HL-60/S4 treated with retinoic acid at 250 ng/mL for 4 days and 3 days (cell line): Measurements from ENCODE around the gene RARS2.
"Not testable (repeated sequence)": the region's sequence is repeated elsewhere in the genome, so short reads cannot be mapped to it uniquely, and the experiment has no call there.

ENCODE experiments used
- in situ Hi-C: fragments of 300-500 bp; cut with MboI; formaldehyde crosslinking; loops from 2 replicates; pipeline ENCODE4 v1.7.0; 2022; ENCODE audit warnings: low sequenced_read_pairs

RARS2 gene, protein sequence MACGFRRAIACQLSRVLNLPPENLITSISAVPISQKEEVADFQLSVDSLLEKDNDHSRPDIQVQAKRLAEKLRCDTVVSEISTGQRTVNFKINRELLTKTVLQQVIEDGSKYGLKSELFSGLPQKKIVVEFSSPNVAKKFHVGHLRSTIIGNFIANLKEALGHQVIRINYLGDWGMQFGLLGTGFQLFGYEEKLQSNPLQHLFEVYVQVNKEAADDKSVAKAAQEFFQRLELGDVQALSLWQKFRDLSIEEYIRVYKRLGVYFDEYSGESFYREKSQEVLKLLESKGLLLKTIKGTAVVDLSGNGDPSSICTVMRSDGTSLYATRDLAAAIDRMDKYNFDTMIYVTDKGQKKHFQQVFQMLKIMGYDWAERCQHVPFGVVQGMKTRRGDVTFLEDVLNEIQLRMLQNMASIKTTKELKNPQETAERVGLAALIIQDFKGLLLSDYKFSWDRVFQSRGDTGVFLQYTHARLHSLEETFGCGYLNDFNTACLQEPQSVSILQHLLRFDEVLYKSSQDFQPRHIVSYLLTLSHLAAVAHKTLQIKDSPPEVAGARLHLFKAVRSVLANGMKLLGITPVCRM

GRCh38 chr6:87589693-87590416 is at the start of gene RARS2, which contains the start of gene ORC3:
TSS of gene RARS2 (minus strand) at chr6:87589987. CDS start at chr6:87589957, 30 bp downstream.
TSS of gene ORC3 (plus strand) at chr6:87590135. CDS start at chr6:87590169, 34 bp downstream.
- in situ Hi-C loops, result no loop called here

- in situ Hi-C loops, result no loop called here
Measured at GRCh38 chr6:87639373-87639772, 49.6 kb upstream of the RARS2 start.

- in situ Hi-C loops, result no loop called here
Measured at GRCh38 chr6:87637106-87637505, 47.3 kb upstream of the RARS2 start.

- in situ Hi-C loops, result no loop called here
Measured at GRCh38 chr6:87636315-87636714, 46.5 kb upstream of the RARS2 start.

DNA sequence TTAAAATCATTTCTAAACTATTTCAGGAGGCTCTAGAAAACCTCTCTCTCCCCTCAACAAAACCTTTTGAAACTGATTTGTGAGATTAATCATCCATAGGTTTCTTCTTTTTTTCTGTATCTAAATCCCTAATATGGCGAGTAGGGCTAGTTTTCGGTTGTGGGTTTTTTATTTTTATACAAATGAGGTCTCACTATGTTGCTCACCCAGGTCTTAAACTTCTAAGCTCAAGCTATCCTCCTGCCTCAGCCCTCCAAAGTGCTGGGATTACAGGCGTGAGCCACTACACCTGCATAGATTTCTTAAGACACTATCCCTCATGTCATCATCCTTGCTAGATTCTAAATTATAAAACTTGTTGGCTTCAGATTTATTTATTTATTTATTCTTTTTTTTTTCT is 44.1 kb upstream of the RARS2 start:
- in situ Hi-C loops, result no loop called here

DNA sequence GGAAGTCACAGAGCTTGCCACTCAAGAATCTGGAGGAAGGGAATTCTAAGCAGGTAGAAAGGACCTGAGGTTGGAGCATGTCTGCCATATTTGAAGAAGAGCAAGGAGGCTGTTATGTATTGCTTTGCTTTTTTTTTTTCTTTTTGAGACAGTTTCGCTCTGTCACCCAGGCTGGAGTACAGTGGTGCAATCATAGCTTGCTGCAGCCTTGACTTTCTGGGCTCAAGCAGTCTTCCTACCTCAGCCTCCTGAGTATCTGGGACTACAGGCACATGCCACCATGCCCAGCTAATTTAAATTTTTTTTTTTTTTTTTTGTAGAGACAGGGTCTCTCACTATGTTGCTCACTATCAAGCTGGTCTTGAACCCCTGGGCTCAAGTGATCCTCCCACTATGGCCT is 41.0 kb upstream of the RARS2 start:
- in situ Hi-C loops, result no loop called here

DNA sequence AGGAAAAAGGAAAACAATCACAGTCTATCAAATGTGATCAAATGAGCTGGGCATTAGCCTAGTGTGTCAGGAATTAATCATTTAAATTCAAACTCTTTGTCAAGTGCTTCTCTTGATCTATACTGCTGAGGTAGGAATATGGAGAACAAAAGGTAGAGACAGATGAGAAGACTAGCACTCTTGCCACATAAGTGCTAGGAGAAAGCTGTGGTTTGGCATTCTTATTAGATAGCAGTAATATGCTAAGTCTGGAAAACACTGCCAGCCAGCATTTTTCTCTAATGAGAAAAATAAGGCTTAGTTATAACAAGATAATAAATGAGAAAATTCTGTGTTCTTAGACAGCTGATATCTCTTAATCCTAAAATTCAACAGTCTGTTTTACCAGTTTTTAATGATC is 39.1 kb upstream of the RARS2 start:
- in situ Hi-C loops, result no loop called here

- in situ Hi-C loops, result no loop called here
Measured at GRCh38 chr6:87628424-87628823, 38.6 kb upstream of the RARS2 start.

GRCh38 chr6:87623248-87623647 is 33.5 kb upstream of the RARS2 start:
- in situ Hi-C loops, result no loop called here

DNA sequence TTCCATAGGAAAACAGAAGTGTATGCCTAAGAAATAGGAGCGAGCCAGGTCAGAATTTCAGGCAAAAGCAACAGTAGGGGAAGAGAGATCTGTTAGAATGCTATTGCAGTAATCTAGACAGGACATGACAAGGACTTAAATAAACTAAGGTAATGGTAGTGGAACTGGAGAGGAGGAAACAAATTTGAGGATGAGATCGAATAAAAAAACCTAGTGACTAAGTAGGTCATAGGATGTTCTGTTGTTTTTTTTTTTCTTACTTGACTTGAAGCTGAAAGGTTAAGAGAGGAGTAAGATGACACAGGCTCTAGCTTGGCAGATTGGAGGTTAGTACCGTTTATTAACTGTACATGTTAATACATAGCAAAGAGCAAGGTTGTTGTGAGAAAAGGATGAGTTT is 28.7 kb upstream of the RARS2 start:
- in situ Hi-C loops, result no loop called here

DNA sequence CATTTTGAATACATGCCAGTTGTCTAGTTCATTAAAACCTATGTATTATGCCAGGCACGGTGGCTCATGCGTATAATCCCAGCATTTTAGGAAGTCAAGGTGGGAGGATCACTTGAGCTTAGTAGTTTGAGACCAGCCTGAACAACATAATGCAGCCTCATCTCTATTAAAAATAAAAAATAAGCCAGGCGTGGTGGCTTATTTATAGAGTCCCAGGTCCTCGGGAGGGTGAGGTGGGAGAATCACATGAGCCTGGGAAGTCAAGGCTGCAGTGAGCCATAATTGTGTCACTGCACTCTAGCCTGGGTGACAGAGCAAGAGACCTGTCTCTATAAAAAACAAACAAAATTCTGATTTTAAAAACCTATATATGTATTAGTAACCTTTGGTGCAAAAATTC is 27.6 kb upstream of the RARS2 start:
- in situ Hi-C loops, result no loop called here

- in situ Hi-C loops, result not testable (repeated sequence)
Measured at GRCh38 chr6:87613018-87613417, 23.2 kb upstream of the RARS2 start.

DNA sequence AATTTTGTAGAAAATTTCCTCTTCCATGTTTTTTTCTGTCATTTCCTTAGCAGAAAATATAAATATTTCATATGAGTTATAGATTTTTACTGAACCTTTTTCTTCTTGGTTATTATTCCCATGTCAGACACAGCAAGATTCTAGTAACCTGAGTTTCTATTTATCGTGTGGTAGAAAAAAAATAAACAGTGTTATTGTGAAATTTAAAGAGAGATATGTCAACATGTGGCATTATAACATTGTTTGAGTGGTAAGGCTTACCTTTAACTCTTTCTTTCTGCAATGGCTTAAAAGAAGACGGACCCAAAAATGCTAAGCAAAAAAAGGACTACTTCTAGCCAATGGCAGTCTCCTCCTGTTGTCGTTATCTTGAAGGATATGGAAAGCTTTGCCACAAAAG is 19.0 kb upstream of the RARS2 start:
- in situ Hi-C loops, result no loop called here

DNA sequence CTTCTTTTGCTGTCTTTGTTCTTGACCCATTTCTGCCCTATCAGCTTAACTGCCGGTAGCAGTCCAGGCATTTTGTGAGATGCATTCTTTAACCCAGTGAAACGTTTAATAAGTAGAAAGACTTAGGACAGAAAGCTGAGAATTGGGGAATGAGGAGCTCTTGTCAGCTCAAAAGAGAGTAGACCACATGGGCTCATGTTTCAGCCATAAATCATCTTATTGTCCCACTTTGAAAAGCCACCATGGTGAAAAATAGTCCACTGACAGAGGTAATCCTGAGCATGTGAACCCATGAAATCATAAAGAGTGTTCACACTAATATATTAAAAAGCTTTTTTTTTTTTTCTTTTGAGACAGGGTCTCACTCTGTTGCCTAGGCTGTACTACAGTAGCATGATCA is 16.4 kb upstream of the RARS2 start:
- in situ Hi-C loops, result no loop called here

DNA sequence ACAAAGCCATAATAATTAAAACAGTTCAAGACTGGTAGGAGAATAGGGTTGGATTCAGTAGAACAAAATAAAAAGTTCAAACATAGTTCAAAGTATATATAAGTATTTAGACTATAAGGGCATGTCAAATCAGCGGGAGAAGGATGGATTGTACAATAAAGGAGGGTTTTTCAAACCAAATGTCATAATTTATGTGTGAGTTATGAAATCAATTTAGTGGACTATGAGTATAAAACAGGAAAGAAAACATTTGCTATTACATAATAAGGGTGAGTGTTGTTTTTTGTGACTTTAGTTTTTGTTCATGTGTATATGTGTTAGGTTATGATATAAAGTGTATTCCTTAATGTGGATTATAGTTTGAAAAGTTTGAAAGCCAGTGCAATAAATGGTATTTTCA is 10.8 kb upstream of the RARS2 start:
- in situ Hi-C loops, result no loop called here

DNA sequence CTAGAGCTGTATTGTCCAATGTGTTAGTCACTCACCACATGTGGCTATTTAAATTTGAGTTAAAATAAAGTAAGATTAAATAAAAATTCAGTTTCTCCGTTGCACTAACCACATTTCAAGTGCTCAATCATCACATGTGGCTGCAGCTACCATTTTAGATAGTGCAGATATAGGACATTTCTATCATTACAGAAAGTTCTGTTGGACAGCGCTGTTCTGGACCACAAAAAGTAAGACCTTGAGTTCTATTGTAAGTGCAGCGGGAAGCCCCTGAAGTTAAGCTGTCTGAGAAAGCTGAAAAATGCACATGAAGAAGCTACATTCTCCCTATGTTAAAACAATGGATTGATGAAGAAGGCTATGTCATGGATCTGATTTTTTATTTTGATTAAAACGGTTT is 1.2 kb upstream of the RARS2 start:
- in situ Hi-C loops, result no loop called here

GRCh38 chr6:87590417-87590880 is 662 bp upstream of the RARS2 start:
- in situ Hi-C loops, result no loop called here

DNA sequence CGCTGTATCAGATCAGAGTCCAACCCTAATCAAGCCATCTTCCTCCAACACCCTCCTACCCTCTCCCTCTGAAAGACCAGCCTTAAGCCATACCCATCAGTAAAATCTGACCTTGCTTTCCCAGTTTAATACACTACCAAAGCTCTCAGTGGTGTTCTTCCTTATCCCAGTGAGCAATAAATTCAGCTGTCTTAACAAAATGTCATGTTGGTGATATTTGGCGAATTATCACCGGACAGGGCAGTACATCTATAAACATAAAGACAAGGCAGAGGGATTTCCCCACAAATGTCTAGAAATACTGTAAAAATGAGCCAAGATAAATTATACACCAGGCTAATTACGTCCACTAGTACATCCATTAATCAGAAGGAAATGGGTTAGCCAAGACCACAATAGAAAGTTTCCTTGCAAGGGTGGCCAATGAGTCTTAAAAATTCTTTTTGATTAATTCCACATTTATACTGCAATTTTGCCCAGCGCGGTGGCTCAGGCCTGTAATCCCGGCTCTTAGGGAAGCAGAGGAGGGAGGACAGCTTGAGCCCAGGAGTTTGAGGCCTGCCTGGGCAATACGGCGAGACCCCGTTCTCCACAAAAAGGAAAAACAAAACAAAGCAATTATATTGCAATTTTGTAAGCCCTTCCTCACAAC is 905 bp downstream of the RARS2 start:
- in situ Hi-C loops, result no loop called here

DNA sequence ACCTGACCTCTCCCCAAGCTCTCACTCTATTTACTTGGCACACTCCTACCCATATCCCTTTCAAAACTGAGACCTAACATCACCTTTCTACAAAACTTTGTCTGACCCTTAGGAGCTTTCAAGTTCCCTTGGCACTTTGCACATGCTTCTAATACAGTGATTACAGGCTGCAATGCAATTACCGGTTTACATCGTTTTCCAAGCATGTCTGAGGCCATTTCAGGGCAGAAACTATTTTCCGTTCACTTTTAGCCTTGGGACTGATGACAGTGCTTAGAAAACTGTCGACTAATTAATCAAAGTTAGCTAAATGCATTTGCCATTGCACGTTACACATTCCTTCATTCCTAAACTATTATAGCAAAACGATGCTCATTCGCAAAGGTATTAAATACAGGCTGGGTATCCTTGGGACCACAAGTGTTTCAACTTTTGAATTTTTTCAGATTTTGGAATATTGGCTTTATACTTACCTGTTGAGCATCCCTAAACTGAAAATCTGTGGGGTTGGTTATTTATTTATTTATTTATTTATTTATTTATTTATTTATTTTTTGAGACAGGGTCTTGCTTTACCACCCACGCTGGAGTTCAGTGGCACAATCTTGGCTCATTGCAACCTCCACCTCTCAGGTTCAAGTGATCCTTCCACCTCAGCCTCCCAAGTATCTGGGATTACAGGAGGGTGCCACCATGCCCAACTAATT is 3.3 kb downstream of the RARS2 start:
- in situ Hi-C loops, result no loop called here

GRCh38 chr6:87583822-87584221 is 6.0 kb downstream of the RARS2 start:
- in situ Hi-C loops, result no loop called here

DNA sequence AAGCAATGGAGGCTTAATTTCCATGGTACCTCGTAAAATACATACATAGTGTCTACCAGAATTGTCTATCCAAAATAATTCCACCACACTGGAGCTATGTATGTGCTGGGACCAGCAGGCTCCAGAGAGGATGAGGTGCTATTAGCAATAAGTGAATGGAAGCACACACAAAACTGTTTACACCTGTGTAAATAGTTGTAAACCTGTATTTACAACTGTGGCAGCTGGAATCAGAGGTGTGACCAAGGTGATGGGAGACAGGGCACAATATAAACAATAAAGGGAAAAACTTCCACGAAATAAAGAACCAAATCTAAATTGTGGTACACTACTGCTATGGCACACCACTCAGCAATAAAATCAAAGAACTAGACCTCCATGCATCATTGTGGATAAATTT is 14.4 kb downstream of the RARS2 start:
- in situ Hi-C loops, result no loop called here
